OCI-LY7 (cell line): ENCODE data around the gene TMPRSS4.

Experiments
- CTCF ChIP-seq: fragments of 200-600 bp; sonication (generic); conservative IDR thresholded peaks from 2 replicates; pipeline ENCODE4 v1.5.1; 2014; ENCODE audit warnings: mild to moderate bottlenecking, antibody characterized with exemption, low read length, moderate library complexity, mixed read lengths
- EZH2phosphoT487 ChIP-seq: fragments of 200-600 bp; sonication (generic); IDR thresholded peaks from 2 replicates; pipeline ENCODE4 v1.6.1; 2018; ENCODE audit warnings: low read depth, borderline replicate concordance, mild to moderate bottlenecking, mixed run types, antibody characterized with exemption, low read length, moderate library complexity, mixed read lengths

GRCh38 chr11:118046964-118047700 is 29.7 kb upstream of the TMPRSS4 start:
- no peak for TF ChIP-seq CTCF
- TF ChIP-seq EZH2phosphoT487: no peak
